GM12878 (cell line): Measurements from ENCODE around the gene LRP5. TPM values are rescaled to one million over a fixed set of nuclear protein-coding genes. Genes with fewer than 3 reads are reported as not detected.

Experiments
- ATAC-seq: fragments of 200-7000 bp; cut with Tn5 transposase; 3 replicates; pipeline ENCODE4 v1.9.1; 2020; ENCODE audit warnings: mild to moderate bottlenecking, moderate library complexity
- BruUV-seq: library from RNA; stranded (reverse); fragments of 400-500 nt; replicated peaks from 2 replicates; lab custom pipeline; 2021; lab: Mats Ljungman, UMichigan
- CTCF ChIA-PET: fragments of 300-600 bp; sonication (Branson Sonifier 250); formaldehyde crosslinking; extraction: SDS; loops from one replicate; lab custom pipeline; 2021; ENCODE audit warnings: inconsistent platforms; lab: Yijun Ruan, JAX
- POLR2A ChIA-PET: fragments of 350-600 bp; formaldehyde crosslinking; extraction: SDS; loops from one replicate; lab custom pipeline; 2021; ENCODE audit warnings: inconsistent platforms; lab: Charles Lee
- RAD21 ChIA-PET: fragments of 300-600 bp; sonication (Branson Sonifier 250); formaldehyde crosslinking; loops from one replicate; lab custom pipeline; 2023; ENCODE audit warnings: antibody characterized with exemption; ENCODE audit not compliant: unreplicated experiment; lab: Charles Lee
- SMC1A ChIA-PET: fragments of 300-600 bp; sonication (Branson Sonifier 250); formaldehyde crosslinking; loops from one replicate; lab custom pipeline; 2023; ENCODE audit not compliant: unreplicated experiment, uncharacterized antibody; lab: Charles Lee
- DNase-seq: peaks from one replicate; pipeline ENCODE4 v3.0.0-alpha.2; 2011; ENCODE audit warnings: low read depth, low spot score
- FAIRE-seq: peaks from 3 replicates; lab custom pipeline; 2011; peaks lifted over from hg19 to GRCh38; lab: Jason Lieb, UNC
- H2AFZ ChIP-seq: 2 replicates; pipeline ENCODE4 v1.6.0; 2011; ENCODE audit warnings: low read depth, low read length, control low read depth; ENCODE audit not compliant: control insufficient read depth
- H3K27ac ChIP-seq: 2 replicates; pipeline ENCODE4 v1.5.1; 2011; ENCODE audit warnings: control low read depth; ENCODE audit not compliant: control insufficient read depth, insufficient read depth
- H3K27me3 ChIP-seq, 2 experiments: replicated peaks in 1 of 2; 2 replicates each; pipeline versions ENCODE4 v1.6.0 to v1.6.1; 2011; ENCODE audit warnings: low read length in 1 of 2; ENCODE audit not compliant: control insufficient read depth in 2 of 2, insufficient read depth in 2 of 2
- H3K36me3 ChIP-seq, 2 experiments: 2 replicates each; pipeline ENCODE4 v1.5.1; 2011; ENCODE audit warnings: low read length in 1 of 2; ENCODE audit not compliant: control insufficient read depth in 2 of 2, insufficient read depth in 2 of 2
- H3K4me1 ChIP-seq: 2 replicates; pipeline ENCODE4 v1.6.1; 2011; ENCODE audit warnings: mild to moderate bottlenecking, low read length, moderate library complexity, mixed read lengths; ENCODE audit not compliant: control insufficient read depth, insufficient read depth
- H3K4me2 ChIP-seq: 2 replicates; pipeline ENCODE4 v1.6.0; 2011; ENCODE audit warnings: control low read depth; ENCODE audit not compliant: control insufficient read depth, insufficient read depth
- H3K4me3 ChIP-seq: fragments of 200-600 bp; sonication (generic); 2 replicates; pipeline ENCODE4 v1.5.1; 2016
- H3K79me2 ChIP-seq: 2 replicates; pipeline ENCODE4 v1.6.0; 2011; ENCODE audit warnings: low read length; ENCODE audit not compliant: control insufficient read depth, insufficient read depth
- H3K9ac ChIP-seq: 2 replicates; pipeline ENCODE4 v1.8.0; 2011; ENCODE audit warnings: low read length, control low read depth, mixed read lengths; ENCODE audit not compliant: control insufficient read depth, insufficient read depth
- H3K9me3 ChIP-seq: replicated peaks from 3 replicates; pipeline ENCODE4 v1.5.1; 2011; ENCODE audit warnings: mild to moderate bottlenecking, low read length; ENCODE audit not compliant: control insufficient read depth, insufficient read depth
- H4K20me1 ChIP-seq: 2 replicates; pipeline ENCODE4 v1.6.0; 2011; ENCODE audit not compliant: control insufficient read depth, insufficient read depth
- BHLHE40 ChIP-seq, 2 experiments: fragments of 450-650 bp in 1 of 2; IDR thresholded peaks; 2 replicates each; pipeline ENCODE4 v1.6.1; 2011 to 2017; ENCODE audit warnings: low read depth in 2 of 2, borderline replicate concordance in 1 of 2, improper control_type of control experiment in 1 of 2, low read length in 1 of 2, mild to moderate bottlenecking in 1 of 2
- CHD1 ChIP-seq: IDR thresholded peaks from 2 replicates; pipeline ENCODE4 v1.6.1; 2012; ENCODE audit warnings: low read depth, low read length, improper control_type of control experiment
- EGR1 ChIP-seq, 2 experiments: IDR thresholded peaks; 1 replicate in 1 of 2; 2 replicates in 1 of 2; pipeline ENCODE4 v1.6.1; 2011 to 2012; ENCODE audit warnings: low read depth in 2 of 2, low read length in 2 of 2, borderline replicate concordance in 1 of 2, mild to moderate bottlenecking in 1 of 2, moderate library complexity in 1 of 2
- IKZF1 ChIP-seq: fragments of 450-650 bp; conservative IDR thresholded peaks from 2 replicates; pipeline ENCODE4 v1.6.1; 2017; ENCODE audit warnings: antibody characterized with exemption, mild to moderate bottlenecking
- NR2C1 ChIP-seq: fragments of 450-650 bp; IDR thresholded peaks from 2 replicates; pipeline ENCODE4 v1.6.1; 2017; ENCODE audit warnings: antibody characterized with exemption, mild to moderate bottlenecking, moderate library complexity
- PKNOX1 ChIP-seq: fragments of 450-650 bp; IDR thresholded peaks from 2 replicates; pipeline ENCODE4 v1.6.1; 2016; ENCODE audit warnings: mild to moderate bottlenecking
- SKIL ChIP-seq: fragments of 450-650 bp; IDR thresholded peaks from 2 replicates; pipeline ENCODE4 v1.6.1; 2017; ENCODE audit warnings: mild to moderate bottlenecking, low read depth, inconsistent platforms; ENCODE audit not compliant: poor library complexity, severe bottlenecking
- YY1 ChIP-seq: IDR thresholded peaks from 2 replicates; pipeline ENCODE4 v1.6.1; 2011; ENCODE audit warnings: low read depth, mild to moderate bottlenecking, low read length
- ZBTB11 ChIP-seq: fragments of 450-650 bp; formaldehyde crosslinking; IDR thresholded peaks from 2 replicates; pipeline ENCODE4 v1.5.0; 2022; ENCODE audit warnings: mild to moderate bottlenecking, missing genetic modification characterization
- WGBS: methylation state at CpG from one replicate; pipeline ENCODE4 v1.1.6; 2016; ENCODE audit warnings: low lambda C conversion rate; ENCODE audit not compliant: insufficient replicate concordance, insufficient coverage; ENCODE audit errors: missing lambda C conversion rate; 5-methylcytosine and 5-hydroxymethylcytosine counted together
- in situ Hi-C: fragments of 300-500 bp; cut with MboI; formaldehyde crosslinking; loops from 9 replicates; pipeline ENCODE4 v1.14.3; 2018; ENCODE audit warnings: mixed read lengths
- intact Hi-C: fragments of 100-400 bp; cut with micrococcal nuclease; formaldehyde crosslinking; loops from one replicate; pipeline ENCODE4 v1.14.2; 2022; ENCODE audit not compliant: unreplicated experiment
- polyA plus RNA-seq, 11 experiments: library from polyadenylated mRNA; depleted of rRNA in 4 of 11; unstranded in 6 of 11; stranded (reverse) in 5 of 11; fragments of >200 nt; fragmentation: Nextera tagmentation in 4 of 11; fragmentation: Illumina TruSeq in 1 of 11; extraction: Ambion mirVana in 4 of 11; extraction: Trizol in 1 of 11; gene quantifications; 1 replicate in 1 of 11; 2 replicates in 10 of 11; pipeline versions ENCODE4 v1.2.1 to v1.2.3, GENCODE V29; 2011 to 2016; ENCODE audit warnings: inconsistent platforms in 2 of 11, missing spikeins in 2 of 11, low read depth in 1 of 11
- total RNA-seq, 4 experiments: library from RNA; depleted of rRNA in 3 of 4; stranded (reverse); fragments of >200 nt in 3 of 4; fragmentation: Illumina TruSeq in 1 of 4; extraction: Trizol in 1 of 4; gene quantifications; 2 replicates each; pipeline versions ENCODE4 v1.2.1 to v1.2.3, GENCODE V29; 2013 to 2021

Gene LRP5
- total and polyA plus RNA-seq, 10 of the 15 experiments (the other 5 are each of a cell fraction or from before 2014, with no cell fraction given), result 0.37 to 34.0 (median 6.6) TPM

GRCh38 chr11:68346462-68346790, 34.0 kb downstream of the LRP5 start (continued):
- no peak for TF ChIP-seq EGR1 (IDR thresholded peaks at IDR 0.05; ENCODE audit: borderline replicate concordance in 1 of 2, low read depth in 2 of 2, low read length in 2 of 2)

- H3K27ac ChIP-seq, result no peak overlapping the region
- intact Hi-C loops, result no loop called here
- H3K4me3 ChIP-seq, result no peak overlapping the region
- no peak overlapping the region for H2AFZ ChIP-seq
- H3K36me3 ChIP-seq, result no peaks in the 10 kb centered on the region; a peak in 3 of 4 replicates
- H3K79me2 ChIP-seq, result peaks cover 2% of the 10 kb centered on the region
- no peak overlapping the region for H3K4me2 ChIP-seq
- in situ Hi-C loops, result no loop called here
- no peaks in the 10 kb centered on the region for H4K20me1 ChIP-seq
- no TSS peak for BruUV-seq
- ChIA-PET SMC1A (no interaction called here), CTCF (no interaction called here), POLR2A (interaction anchor here (0.6 kb wide), 1 partner anchor 21 kb away, joined by 3 read pairs; no protein-coding TSS in a partner anchor), RAD21 (no interaction called here)
- ATAC-seq (no peak), DNase-seq (no peak), FAIRE-seq (no peak)
- no peaks in the 10 kb centered on the region for H3K27me3 ChIP-seq
- no peaks in the 10 kb centered on the region for H3K4me1 ChIP-seq
- TF ChIP-seq YY1, result no peak
- TF ChIP-seq CHD1, result no peak
- WGBS, result 55% methylated on average over 8 of the region's 8 CpGs
- peaks cover 4% of the 10 kb centered on the region; the same call in 2 of the 3 replicates for H3K9me3 ChIP-seq
- no peak overlapping the region for H3K9ac ChIP-seq
These were observed 35.0 kb downstream of the LRP5 start for GRCh38 chr11:68347345-68347744.

GRCh38 chr11:68347841-68348240, 35.5 kb downstream of the LRP5 start:
- BruUV-seq, result no TSS peak
- TF ChIP-seq BHLHE40 (IDR thresholded peaks at IDR 0.05; ENCODE audit: borderline replicate concordance in 1 of 2, low read depth in 2 of 2, low read length in 1 of 2) (no peak), NR2C1 (no peak), IKZF1 (no peak), ZBTB11 (CRISPR knock-in tag) (no peak), SKIL (no peak), PKNOX1 (no peak)

More at GRCh38 chr11:68347841-68348240, 35.5 kb downstream of the LRP5 start:
- ATAC-seq (no peak), FAIRE-seq (no peak), DNase-seq (no peak)
- RAD21 ChIA-PET, result no interaction called here
- intact Hi-C loops, result no loop called here
- SMC1A ChIA-PET, result no interaction called here
- POLR2A ChIA-PET, result no interaction called here
- 92% methylated on average over 30 of the region's 32 CpGs for WGBS
- Histone ChIP-seq H3K27me3 (no peaks in the 10 kb centered on the region), H3K4me3 (no peak overlapping the region), H3K27ac (no peak overlapping the region), H3K79me2 (peaks cover 2% of the 10 kb centered on the region), H3K9ac (no peak overlapping the region), H3K36me3 (no peaks in the 10 kb centered on the region; a peak in 3 of 4 replicates), H3K4me2 (no peak overlapping the region), H4K20me1 (no peaks in the 10 kb centered on the region), H3K9me3 (peaks cover 4% of the 10 kb centered on the region; the same call in 2 of the 3 replicates), H3K4me1 (no peaks in the 10 kb centered on the region), H2AFZ (no peak overlapping the region)
- in situ Hi-C loops, result no loop called here
- CTCF ChIA-PET, result no interaction called here
